Muscle layer of duodenum (tissue), 2 donors: ENCODE data around the gene ANKZF1.
"Not testable (repeated sequence)": the region's sequence is repeated elsewhere in the genome, so short reads cannot be mapped to it uniquely, and the experiment has no call there.

ENCODE experiments used
- H3K27ac ChIP-seq: one replicate; pipeline ENCODE4 v1.7.0; 2013; ENCODE audit warnings: mild to moderate bottlenecking, low read length
- H3K27me3 ChIP-seq: one replicate; pipeline ENCODE4 v1.7.0; 2013; ENCODE audit warnings: low read depth, mild to moderate bottlenecking, control low read depth, low read length
- H3K36me3 ChIP-seq, 2 donors: one replicate each; pipeline ENCODE4 v1.7.0; 2013; ENCODE audit warnings: low read length in 2 of 2, control low read depth in 1 of 2, mild to moderate bottlenecking in 1 of 2; ENCODE audit not compliant: insufficient read depth in 2 of 2, control insufficient read depth in 1 of 2
- H3K4me1 ChIP-seq, 2 donors: one replicate each; pipeline ENCODE4 v1.7.0; 2013; ENCODE audit warnings: low read length in 2 of 2, mild to moderate bottlenecking in 2 of 2, control low read depth in 1 of 2, moderate library complexity in 1 of 2; ENCODE audit not compliant: insufficient read depth in 2 of 2, control insufficient read depth in 1 of 2
- H3K4me3 ChIP-seq, 2 donors: one replicate each; pipeline ENCODE4 v1.7.0; 2013; ENCODE audit warnings: low read length in 2 of 2, low read depth in 1 of 2, mild to moderate bottlenecking in 1 of 2
- H3K9me3 ChIP-seq, 2 donors: one replicate each; pipeline ENCODE4 v1.7.0; 2013; ENCODE audit warnings: low read length in 2 of 2, control low read depth in 1 of 2, mild to moderate bottlenecking in 1 of 2; ENCODE audit not compliant: control insufficient read depth in 1 of 2
- donor health status: healthy.

ANKZF1 gene

DNA sequence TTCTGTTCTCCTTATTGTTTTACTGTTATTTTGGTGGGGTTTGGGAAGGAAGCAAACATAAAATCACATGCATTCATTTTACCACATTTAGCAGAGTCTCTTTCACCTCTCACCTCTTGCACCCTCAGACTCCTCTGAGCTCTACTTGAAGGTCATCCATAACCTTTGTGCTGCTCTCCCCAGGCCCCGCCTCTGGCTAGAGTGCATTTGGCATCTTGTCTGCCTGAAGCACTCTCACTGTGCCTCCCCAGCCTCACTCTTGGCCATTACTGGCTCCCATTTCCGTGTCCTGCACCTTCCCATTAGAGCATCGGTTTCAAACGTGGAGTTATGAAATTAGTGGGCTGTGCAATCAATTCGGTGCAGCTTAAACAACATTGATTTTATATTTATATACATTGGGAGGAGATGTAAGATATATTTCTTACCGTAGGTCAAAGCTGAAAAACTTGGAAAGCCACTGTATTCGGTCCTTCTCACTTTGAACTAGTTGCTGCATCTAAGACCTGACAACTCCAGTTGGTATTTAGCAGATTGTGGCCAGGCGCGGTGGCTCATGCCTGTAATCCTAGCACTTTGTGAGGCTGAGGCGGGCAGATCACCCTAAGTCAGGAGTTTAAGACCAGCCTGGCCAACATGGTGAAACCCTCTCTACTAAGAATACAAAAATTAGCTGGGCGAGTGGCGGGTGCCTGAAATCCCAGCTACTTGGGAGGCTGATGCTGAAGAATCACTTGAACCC, 30.0 kb upstream of the ANKZF1 start:
- H3K36me3 ChIP-seq: no peaks in the 10 kb centered on the region
- no peaks in the 10 kb centered on the region for H3K4me1 ChIP-seq
- H3K9me3 ChIP-seq: no peaks in the 10 kb centered on the region
- H3K27me3 ChIP-seq: peaks cover 4% of the 10 kb centered on the region
- no peak overlapping the region for H3K4me3 ChIP-seq
- no peak overlapping the region for H3K27ac ChIP-seq

DNA sequence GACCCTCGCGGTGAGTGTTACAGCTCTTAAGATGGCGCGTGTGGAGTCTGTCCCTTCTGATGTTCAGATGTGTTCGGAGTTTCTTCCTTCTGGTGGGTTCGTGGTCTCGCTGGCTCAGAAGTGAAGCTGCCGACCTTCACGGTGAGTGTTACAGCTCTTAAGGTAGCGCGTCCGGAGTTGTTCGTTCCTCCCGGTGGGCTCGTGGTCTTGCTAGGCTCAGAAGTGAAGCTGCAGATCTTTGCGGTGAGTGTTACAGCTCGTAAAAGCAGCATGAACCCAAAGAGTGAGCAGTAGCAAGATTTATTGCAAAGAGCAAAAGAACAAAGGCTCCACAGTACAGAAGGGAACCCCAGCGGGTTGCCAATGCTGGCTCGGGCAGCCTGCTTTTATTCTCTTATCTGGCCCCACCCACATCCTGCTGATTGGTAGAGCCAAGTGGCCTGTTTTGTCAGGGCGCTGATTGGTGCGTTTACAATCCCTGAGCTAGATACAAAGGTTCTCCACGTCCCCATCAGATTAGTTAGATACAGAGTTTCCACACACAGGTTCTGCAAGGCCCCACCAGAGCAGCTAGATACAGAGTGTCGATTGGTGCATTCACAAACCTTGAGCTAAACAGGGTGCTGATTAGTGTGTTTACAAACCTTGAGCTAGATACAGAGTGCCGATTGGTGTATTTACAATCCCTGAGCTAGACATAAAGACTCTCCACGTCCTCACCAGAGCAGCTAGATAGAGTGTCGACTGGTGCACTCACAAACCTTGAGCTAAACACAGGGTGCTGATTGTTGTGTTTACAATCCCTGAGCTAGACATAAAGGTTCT, 28.9 kb upstream of the ANKZF1 start:
- not testable (repeated sequence) for H3K4me1 ChIP-seq, H3K27ac ChIP-seq, H3K36me3 ChIP-seq, H3K9me3 ChIP-seq, H3K27me3 ChIP-seq, H3K4me3 ChIP-seq

GRCh38 chr2:219201331-219201730, 28.3 kb upstream of the ANKZF1 start:
- not testable (repeated sequence) for H3K9me3 ChIP-seq, H3K36me3 ChIP-seq, H3K4me1 ChIP-seq, H3K27me3 ChIP-seq, H3K4me3 ChIP-seq, H3K27ac ChIP-seq

DNA sequence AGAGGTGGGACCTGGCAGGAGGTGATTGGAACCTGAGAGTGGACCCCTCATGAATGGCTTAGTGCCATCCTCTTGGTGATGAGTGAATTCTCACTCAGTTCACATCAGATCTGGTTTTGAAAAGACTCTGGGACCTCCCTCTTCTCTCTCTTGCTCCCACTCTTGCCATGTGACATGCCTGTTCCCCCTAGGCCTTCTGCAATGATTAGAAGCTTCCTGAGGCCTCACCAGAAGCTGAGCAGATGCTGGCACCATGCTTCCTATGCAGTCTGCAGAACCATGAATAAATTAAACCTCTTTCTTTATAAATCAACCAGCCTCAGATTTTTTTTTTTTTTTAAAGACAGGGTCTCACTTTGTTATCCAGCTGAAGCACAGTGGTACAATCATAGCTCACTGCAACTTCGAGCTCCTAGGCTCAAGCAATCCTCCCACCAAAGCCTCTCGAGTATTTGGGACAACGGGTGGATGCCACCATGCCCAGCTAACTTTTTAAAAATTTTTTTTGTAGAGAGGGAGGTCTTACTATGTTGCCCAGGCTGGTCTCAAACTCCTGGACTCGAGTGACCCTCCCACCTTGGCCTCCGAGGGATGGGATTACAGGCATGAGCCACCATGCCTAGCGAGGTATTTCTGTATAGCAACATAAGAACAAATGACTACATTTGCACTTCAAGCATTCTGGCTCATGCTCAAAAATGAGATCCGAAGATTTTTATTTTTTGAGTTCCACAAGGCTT, 25.0 kb upstream of the ANKZF1 start:
- Histone ChIP-seq H3K36me3 (peaks cover 7 to 15% of the 10 kb centered on the region in 2 donors), H3K4me3 (no peak overlapping the region), H3K27ac (no peak overlapping the region), H3K27me3 (no peaks in the 10 kb centered on the region), H3K9me3 (no peaks in the 10 kb centered on the region), H3K4me1 (peaks cover 12 to 15% of the 10 kb centered on the region in 2 donors)

GRCh38 chr2:219205165-219205538, 24.5 kb upstream of the ANKZF1 start:
- no peaks in the 10 kb centered on the region for H3K9me3 ChIP-seq
- H3K4me3 ChIP-seq: no peak overlapping the region
- H3K4me1 ChIP-seq: peaks cover 12 to 15% of the 10 kb centered on the region in 2 donors
- H3K27ac ChIP-seq: no peak overlapping the region
- no peaks in the 10 kb centered on the region for H3K27me3 ChIP-seq
- H3K36me3 ChIP-seq: peaks cover 7 to 20% of the 10 kb centered on the region in 2 donors

DNA sequence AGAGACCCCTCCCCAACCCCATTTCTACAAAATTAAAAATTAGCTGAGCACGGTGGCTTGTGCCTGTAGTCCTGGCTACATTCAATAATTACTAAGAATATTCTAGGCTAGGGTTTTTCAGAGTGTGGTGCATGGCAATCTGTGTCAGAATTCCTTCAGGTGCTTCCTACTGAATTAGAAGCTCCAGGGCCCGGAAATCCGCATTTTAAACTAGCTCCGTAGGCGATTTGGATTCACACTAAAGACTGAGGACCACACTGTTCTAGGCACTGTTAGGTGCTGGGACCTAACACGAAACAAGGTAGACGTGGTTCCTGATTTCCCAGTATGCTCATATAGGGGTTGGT, 23.7 kb upstream of the ANKZF1 start:
- Histone ChIP-seq H3K27me3 (no peaks in the 10 kb centered on the region), H3K4me1 (peaks cover 12 to 15% of the 10 kb centered on the region in 2 donors), H3K27ac (peak overlapping the region; percentile 92), H3K9me3 (no peaks in the 10 kb centered on the region), H3K4me3 (peak overlapping the region; percentile 61 to 70), H3K36me3 (peaks cover 7 to 28% of the 10 kb centered on the region in 2 donors)

GRCh38 chr2:219206328-219207133, 23.1 kb upstream of the ANKZF1 start, which contains the start of gene ZFAND2B:
TSS of gene ZFAND2B (plus strand) at chr2:219206782. CDS start at chr2:219206988, 206 bp downstream.
- peaks cover 12 to 15% of the 10 kb centered on the region in 2 donors for H3K4me1 ChIP-seq
- no peaks in the 10 kb centered on the region for H3K9me3 ChIP-seq
- H3K27ac ChIP-seq: peak within 1 kb of the TSS; percentile 92
- peaks cover 7 to 30% of the 10 kb centered on the region in 2 donors for H3K36me3 ChIP-seq
- no peaks in the 10 kb centered on the region for H3K27me3 ChIP-seq
- peak within 1 kb of the TSS; percentile 61 to 70 for H3K4me3 ChIP-seq

GRCh38 chr2:219207134-219207883, 22.3 kb upstream of the ANKZF1 start:
- H3K9me3 ChIP-seq: no peaks in the 10 kb centered on the region
- no peaks in the 10 kb centered on the region for H3K27me3 ChIP-seq
- H3K4me1 ChIP-seq: peaks cover 12 to 15% of the 10 kb centered on the region in 2 donors
- peaks cover 7 to 34% of the 10 kb centered on the region in 2 donors for H3K36me3 ChIP-seq
- peak overlapping the region; percentile 61 to 65 for H3K4me3 ChIP-seq
- peak overlapping the region; percentile 7 for H3K27ac ChIP-seq

DNA sequence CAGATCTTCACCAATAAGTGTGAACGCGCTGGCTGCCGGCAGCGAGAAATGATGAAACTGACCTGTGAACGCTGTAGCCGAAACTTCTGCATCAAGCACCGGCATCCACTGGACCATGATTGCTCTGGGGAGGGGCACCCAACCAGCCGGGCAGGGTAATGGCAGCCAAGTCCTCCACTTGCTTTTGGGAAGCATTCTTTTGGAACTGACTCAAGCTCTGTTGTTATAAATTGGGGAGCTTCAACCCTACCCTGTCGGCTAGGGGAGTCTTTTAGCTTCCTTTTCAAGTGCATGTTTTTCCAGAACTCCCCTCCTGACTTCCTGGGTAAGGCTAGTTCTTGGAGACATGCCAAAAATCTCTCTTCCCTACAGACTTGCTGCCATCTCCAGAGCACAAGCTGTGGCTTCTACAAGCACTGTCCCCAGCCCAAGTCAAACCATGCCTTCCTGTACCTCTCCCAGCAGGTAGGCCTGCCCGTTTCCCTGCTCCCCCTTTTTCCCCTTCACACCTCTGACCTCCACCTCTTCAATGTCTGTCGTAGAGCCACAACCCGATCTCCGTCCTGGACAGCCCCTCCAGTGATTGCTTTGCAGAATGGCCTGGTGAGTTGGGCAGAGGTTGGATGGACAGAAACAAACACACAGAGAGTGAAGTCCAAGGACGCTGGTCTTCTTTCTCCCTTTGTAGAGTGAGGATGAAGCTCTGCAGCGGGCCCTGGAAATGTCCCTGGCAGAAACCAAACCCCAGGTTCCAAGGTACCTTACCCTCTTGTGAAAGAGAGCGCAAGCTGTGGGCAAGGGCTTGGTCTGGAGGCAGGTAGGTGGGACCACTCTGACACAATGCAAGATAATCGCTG, 21.5 kb upstream of the ANKZF1 start:
- Histone ChIP-seq H3K27ac (no peak overlapping the region), H3K4me1 (peaks cover 12 to 15% of the 10 kb centered on the region in 2 donors), H3K4me3 (peak overlapping the region in 1 of 2 donors; percentile 65), H3K36me3 (peaks cover 7 to 42% of the 10 kb centered on the region in 2 donors), H3K9me3 (no peaks in the 10 kb centered on the region), H3K27me3 (no peaks in the 10 kb centered on the region)
